HepG2 (cell line): Measurements from ENCODE around the gene CSN3. TPM values are rescaled to one million over a fixed set of nuclear protein-coding genes. Genes with fewer than 3 reads are reported as not detected.
A peak's percentile ranks its signal among the peaks of the same experiment; 100 is the strongest.

Experiments
- CSRNP1 ChIP-seq: sonication (generic); formaldehyde crosslinking; IDR thresholded peaks from 2 replicates; pipeline ENCODE4 v1.8.1; 2023; ENCODE audit warnings: mild to moderate bottlenecking, missing genetic modification reagents
- FLYWCH1 ChIP-seq: sonication (generic); formaldehyde crosslinking; IDR thresholded peaks from 2 replicates; pipeline ENCODE4 v1.8.1; 2023; ENCODE audit warnings: mild to moderate bottlenecking, missing genetic modification reagents
- NBN ChIP-seq: fragments of 450-650 bp; conservative IDR thresholded peaks from 2 replicates; pipeline ENCODE4 v1.6.1; 2017
- NONO ChIP-seq, 2 experiments: fragments of 450-650 bp in 1 of 2; sonication (generic) in 1 of 2; formaldehyde crosslinking in 1 of 2; IDR thresholded peaks in 1 of 2; conservative IDR thresholded peaks in 1 of 2; 2 replicates each; pipeline versions ENCODE4 v1.6.1 to v1.8.0; 2017 to 2022; ENCODE audit warnings: mild to moderate bottlenecking in 1 of 2, missing genetic modification reagents in 1 of 2, moderate library complexity in 1 of 2
- RBM22 ChIP-seq: fragments of 200-400 bp; formaldehyde crosslinking; optimal IDR thresholded peaks from 2 replicates; pipeline ENCODE3; 2017; ENCODE audit warnings: mild to moderate bottlenecking, low read length, moderate library complexity
- REPIN1 ChIP-seq: sonication (generic); formaldehyde crosslinking; IDR thresholded peaks from 2 replicates; pipeline ENCODE4 v1.8.0; 2022; ENCODE audit warnings: missing genetic modification reagents, low read depth, mild to moderate bottlenecking, borderline replicate concordance
- SOX13 ChIP-seq, 3 experiments: fragments of 450-650 bp in 1 of 3; sonication (generic) in 1 of 3; formaldehyde crosslinking in 1 of 3; IDR thresholded peaks in 2 of 3; conservative IDR thresholded peaks in 1 of 3; 2 replicates each; pipeline versions ENCODE4 v1.5.0 to v1.6.1; 2016 to 2020; ENCODE audit warnings: antibody characterized with exemption in 1 of 3, mild to moderate bottlenecking in 1 of 3, missing compliant biosample characterization in 1 of 3, missing genetic modification reagents in 1 of 3, moderate library complexity in 1 of 3
- SSRP1 ChIP-seq: IDR thresholded peaks from 2 replicates; pipeline ENCODE4 v1.6.1; 2016; ENCODE audit warnings: control low read depth
- TCF12 ChIP-seq, 2 experiments: fragments of 450-650 bp in 1 of 2; sonication (generic) in 1 of 2; formaldehyde crosslinking in 1 of 2; IDR thresholded peaks; 2 replicates each; pipeline versions ENCODE4 v1.6.1 to v1.8.0; 2017 to 2022; ENCODE audit warnings: antibody characterized with exemption in 1 of 2, mild to moderate bottlenecking in 1 of 2, missing genetic modification reagents in 1 of 2, moderate library complexity in 1 of 2
- ZNF207 ChIP-seq: fragments of 450-650 bp; IDR thresholded peaks from 2 replicates; pipeline ENCODE4 v1.6.1; 2016; ENCODE audit warnings: antibody characterized with exemption, borderline replicate concordance
- ZNF34 ChIP-seq: sonication (generic); formaldehyde crosslinking; IDR thresholded peaks from 2 replicates; pipeline ENCODE4 v1.4.0; 2020; ENCODE audit warnings: mild to moderate bottlenecking, missing genetic modification reagents, borderline replicate concordance
- ZNF543 ChIP-seq: sonication (generic); formaldehyde crosslinking; IDR thresholded peaks from 2 replicates; pipeline ENCODE4 v1.4.0; 2020; ENCODE audit warnings: mild to moderate bottlenecking, missing genetic modification reagents
- ZNF567 ChIP-seq: sonication (generic); formaldehyde crosslinking; IDR thresholded peaks from 2 replicates; pipeline ENCODE4 v1.8.1; 2023; ENCODE audit warnings: mild to moderate bottlenecking, missing genetic modification reagents, borderline replicate concordance
- ZNF574 ChIP-seq: sonication (generic); formaldehyde crosslinking; IDR thresholded peaks from 2 replicates; pipeline ENCODE4 v1.4.0; 2020; ENCODE audit warnings: missing genetic modification reagents
- ZNF720 ChIP-seq: sonication (generic); formaldehyde crosslinking; IDR thresholded peaks from 2 replicates; pipeline ENCODE4 v1.4.0; 2020; ENCODE audit warnings: missing genetic modification reagents
- polyA plus RNA-seq, 8 experiments: library from polyadenylated mRNA; depleted of rRNA in 3 of 8; stranded (reverse) in 7 of 8; unstranded in 1 of 8; fragments of >200 nt; fragmentation: Illumina TruSeq in 4 of 8; extraction: Trizol in 4 of 8; gene quantifications; 2 replicates each; pipeline versions ENCODE4 v1.2.1 to v1.2.3, GENCODE V29; 2011 to 2016; ENCODE audit warnings: low read depth in 4 of 8, missing spikeins in 1 of 8, mixed read lengths in 1 of 8; ENCODE audit not compliant: insufficient read depth in 1 of 8
- total RNA-seq, 5 experiments: library from RNA; depleted of rRNA; stranded (reverse); fragments of >200 nt; fragmentation: Illumina TruSeq; extraction: Trizol; gene quantifications; 2 replicates each; pipeline ENCODE4 v1.2.3, GENCODE V29; 2016; ENCODE audit warnings: low read depth in 1 of 5
- TF ChIP-seq, protein P1 (sequence below): IDR thresholded peaks from 2 replicates; pipeline ENCODE4 v1.6.1; 2016; ENCODE audit warnings: low read depth, borderline replicate concordance
- TF ChIP-seq, protein P2 (sequence below): sonication (generic); formaldehyde crosslinking; IDR thresholded peaks from 2 replicates; pipeline ENCODE4 v1.4.0; 2020; ENCODE audit warnings: missing genetic modification reagents, mild to moderate bottlenecking, borderline replicate concordance
- TF ChIP-seq, protein P3 (sequence below): sonication (generic); formaldehyde crosslinking; IDR thresholded peaks from 2 replicates; pipeline ENCODE4 v1.8.1; 2022; ENCODE audit warnings: mild to moderate bottlenecking, missing genetic modification reagents
- TF ChIP-seq, protein P4 (sequence below): sonication (generic); formaldehyde crosslinking; IDR thresholded peaks from 2 replicates; pipeline ENCODE4 v1.4.0; 2020; ENCODE audit warnings: mild to moderate bottlenecking, low read depth, missing genetic modification reagents

The CSN3 gene
- total and polyA plus RNA-seq, 2 of the 13 experiments (the other 11 are each of a cell fraction or from before 2014, with no cell fraction given), result not detected

DNA sequence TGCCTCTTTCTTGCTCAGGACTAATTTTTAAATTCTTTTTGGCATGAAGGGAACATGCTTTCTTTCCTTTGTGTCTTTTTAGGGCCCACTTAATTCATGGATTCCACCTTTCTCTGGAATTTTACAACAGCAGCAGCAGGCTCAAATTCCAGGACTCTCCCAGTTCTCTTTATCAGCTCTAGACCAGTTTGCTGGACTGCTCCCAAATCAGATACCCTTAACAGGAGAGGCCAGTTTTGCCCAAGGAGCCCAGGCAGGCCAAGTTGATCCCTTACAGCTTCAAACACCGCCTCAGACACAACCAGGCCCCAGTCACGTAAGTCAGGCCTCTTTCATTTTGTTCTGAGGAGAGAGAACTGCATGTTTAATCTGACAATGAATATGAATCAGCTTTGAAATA lies 44.6 kb upstream of the CSN3 start (continued):
- TF ChIP-seq ZNF567 (CRISPR knock-in tag) (no peak), SSRP1 (0 out of 2 replicates have a peak, but pooled peaks have one; percentile 77), ZNF34 (no peak), RBM22 (no peak), TCF12 (IDR thresholded peaks at IDR 0.05) (no peak), TCF12 (CRISPR knock-in tag; IDR thresholded peaks at IDR 0.05) (no peak), NONO (IDR thresholded peaks at IDR 0.05) (no peak), NONO (CRISPR knock-in tag; conservative IDR thresholded peaks at IDR 0.05) (no peak), ZNF543 (CRISPR knock-in tag) (no peak), SOX13 (IDR thresholded peaks at IDR 0.05) (no peak), SOX13 (CRISPR knock-in tag; conservative IDR thresholded peaks at IDR 0.05 in 1 of 2, IDR thresholded peaks at IDR 0.05 in 1 of 2) (peak in 1 of 2 experiments; percentile 36; a peak in 1 of 4 replicates), FLYWCH1 (CRISPR knock-in tag) (no peak), NBN (no peak), ZNF207 (no peak), ZNF720 (CRISPR knock-in tag) (no peak), ZNF574 (no peak), CSRNP1 (no peak), REPIN1 (CRISPR knock-in tag) (no peak)
- TF ChIP-seq, protein P1, sequence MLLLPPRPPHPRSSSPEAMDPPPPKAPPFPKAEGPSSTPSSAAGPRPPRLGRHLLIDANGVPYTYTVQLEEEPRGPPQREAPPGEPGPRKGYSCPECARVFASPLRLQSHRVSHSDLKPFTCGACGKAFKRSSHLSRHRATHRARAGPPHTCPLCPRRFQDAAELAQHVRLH (CRISPR knock-in tag), result no peak
- TF ChIP-seq, protein P2, sequence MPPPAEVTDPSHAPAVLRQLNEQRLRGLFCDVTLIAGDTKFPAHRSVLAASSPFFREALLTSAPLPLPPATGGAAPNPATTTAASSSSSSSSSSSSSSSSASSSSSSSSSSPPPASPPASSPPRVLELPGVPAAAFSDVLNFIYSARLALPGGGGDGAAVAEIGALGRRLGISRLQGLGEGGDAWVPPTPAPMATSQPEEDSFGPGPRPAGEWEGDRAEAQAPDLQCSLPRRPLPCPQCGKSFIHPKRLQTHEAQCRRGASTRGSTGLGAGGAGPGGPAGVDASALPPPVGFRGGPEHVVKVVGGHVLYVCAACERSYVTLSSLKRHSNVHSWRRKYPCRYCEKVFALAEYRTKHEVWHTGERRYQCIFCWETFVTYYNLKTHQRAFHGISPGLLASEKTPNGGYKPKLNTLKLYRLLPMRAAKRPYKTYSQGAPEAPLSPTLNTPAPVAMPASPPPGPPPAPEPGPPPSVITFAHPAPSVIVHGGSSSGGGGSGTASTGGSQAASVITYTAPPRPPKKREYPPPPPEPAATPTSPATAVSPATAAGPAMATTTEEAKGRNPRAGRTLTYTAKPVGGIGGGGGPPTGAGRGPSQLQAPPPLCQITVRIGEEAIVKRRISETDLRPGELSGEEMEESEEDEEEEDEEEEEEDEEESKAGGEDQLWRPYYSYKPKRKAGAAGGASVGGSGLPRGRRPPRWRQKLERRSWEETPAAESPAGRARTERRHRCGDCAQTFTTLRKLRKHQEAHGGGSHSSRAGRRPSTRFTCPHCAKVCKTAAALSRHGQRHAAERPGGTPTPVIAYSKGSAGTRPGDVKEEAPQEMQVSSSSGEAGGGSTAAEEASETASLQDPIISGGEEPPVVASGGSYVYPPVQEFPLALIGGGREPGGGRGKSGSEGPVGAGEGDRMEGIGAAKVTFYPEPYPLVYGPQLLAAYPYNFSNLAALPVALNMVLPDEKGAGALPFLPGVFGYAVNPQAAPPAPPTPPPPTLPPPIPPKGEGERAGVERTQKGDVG (CRISPR knock-in tag), result no peak
- TF ChIP-seq, protein P3, sequence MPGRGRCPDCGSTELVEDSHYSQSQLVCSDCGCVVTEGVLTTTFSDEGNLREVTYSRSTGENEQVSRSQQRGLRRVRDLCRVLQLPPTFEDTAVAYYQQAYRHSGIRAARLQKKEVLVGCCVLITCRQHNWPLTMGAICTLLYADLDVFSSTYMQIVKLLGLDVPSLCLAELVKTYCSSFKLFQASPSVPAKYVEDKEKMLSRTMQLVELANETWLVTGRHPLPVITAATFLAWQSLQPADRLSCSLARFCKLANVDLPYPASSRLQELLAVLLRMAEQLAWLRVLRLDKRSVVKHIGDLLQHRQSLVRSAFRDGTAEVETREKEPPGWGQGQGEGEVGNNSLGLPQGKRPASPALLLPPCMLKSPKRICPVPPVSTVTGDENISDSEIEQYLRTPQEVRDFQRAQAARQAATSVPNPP (CRISPR knock-in tag), result no peak
- TF ChIP-seq, protein P4, sequence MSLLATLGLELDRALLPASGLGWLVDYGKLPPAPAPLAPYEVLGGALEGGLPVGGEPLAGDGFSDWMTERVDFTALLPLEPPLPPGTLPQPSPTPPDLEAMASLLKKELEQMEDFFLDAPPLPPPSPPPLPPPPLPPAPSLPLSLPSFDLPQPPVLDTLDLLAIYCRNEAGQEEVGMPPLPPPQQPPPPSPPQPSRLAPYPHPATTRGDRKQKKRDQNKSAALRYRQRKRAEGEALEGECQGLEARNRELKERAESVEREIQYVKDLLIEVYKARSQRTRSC, result no peak
